Glomerular endothelial cell (primary cell): ENCODE data around the gene IFNK. TPM values are rescaled to one million over a fixed set of nuclear protein-coding genes. Genes with fewer than 3 reads are reported as not detected.
A peak's percentile ranks its signal among the peaks of the same experiment; 100 is the strongest.
"Not testable (repeated sequence)": the region's sequence is repeated elsewhere in the genome, so short reads cannot be mapped to it uniquely, and the experiment has no call there.

Experiments used
- DNase-seq: peaks from one replicate; pipeline ENCODE4 v3.0.0-alpha.2; 2011; ENCODE audit warnings: low read depth, low spot score; ENCODE audit errors: extremely low read depth
- total RNA-seq: library from RNA; depleted of rRNA; stranded (reverse); fragments of >200 nt; gene quantifications from 2 replicates; pipeline ENCODE4 v1.2.3, GENCODE V29; 2015

The IFNK gene
- total RNA-seq, result not detected in 2 replicates

GRCh38 chr9:27524236-27524635, at the start of gene IFNK:
Gene IFNK, plus strand, starts transcription at chr9:27524290. Its CDS starts 47 bp downstream, at chr9:27524337.
- no peak for DNase-seq

GRCh38 chr9:27474305-27474704, 49.8 kb upstream of the IFNK start:
- no peak for DNase-seq

- no peak for DNase-seq
Measured at GRCh38 chr9:27475057-27475595, 49.0 kb upstream of the IFNK start.

DNA sequence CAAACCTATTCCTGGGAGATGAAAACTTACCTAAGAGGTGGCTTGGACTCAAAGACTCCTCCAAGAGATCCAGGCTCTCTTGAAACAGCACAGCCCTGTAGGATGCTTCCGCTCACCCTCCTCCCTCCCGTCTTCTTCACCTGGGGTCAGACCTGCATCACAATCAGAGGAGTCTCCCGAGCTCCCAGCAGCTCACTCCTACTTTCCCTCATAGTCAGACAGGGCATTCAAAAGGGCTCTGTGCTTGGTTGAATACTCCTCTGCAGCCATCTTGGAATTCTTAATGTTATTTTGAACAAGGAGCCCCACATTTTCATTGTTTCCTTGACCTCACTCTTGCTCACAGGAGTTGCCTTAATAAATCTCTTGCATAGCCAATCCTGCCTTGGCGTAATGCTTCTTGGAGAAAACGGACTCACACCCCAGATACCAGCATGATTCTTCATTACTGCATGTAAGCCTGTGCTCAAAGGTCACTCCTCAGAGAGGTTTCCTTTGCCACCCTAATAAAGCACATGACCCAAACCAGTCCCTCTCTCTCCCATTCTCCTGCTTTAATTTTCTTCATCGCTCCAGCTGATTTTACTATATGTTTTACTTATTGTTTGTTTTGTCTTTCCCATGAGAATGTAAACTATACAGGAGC, 47.1 kb upstream of the IFNK start:
- DNase-seq, result no peak

DNA sequence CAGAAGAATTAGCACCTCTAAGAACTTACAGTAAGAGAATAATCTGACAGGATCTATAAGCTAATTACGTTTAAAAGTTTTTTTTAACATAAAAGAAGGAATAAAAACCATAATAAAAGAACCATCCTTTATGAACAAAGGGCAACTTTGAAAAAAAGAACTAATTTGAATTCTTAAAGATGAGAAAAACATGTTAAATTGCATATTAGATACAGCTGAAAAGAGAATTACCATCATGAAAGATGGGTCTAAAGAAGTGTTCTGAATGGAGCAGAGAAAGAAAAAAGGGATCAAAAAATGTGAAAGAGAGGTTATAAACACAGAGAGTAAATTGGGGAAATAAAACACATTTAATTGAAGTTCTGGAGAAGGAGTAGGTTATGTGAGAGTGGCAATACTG, 45.8 kb upstream of the IFNK start:
- DNase-seq, result no peak

DNA sequence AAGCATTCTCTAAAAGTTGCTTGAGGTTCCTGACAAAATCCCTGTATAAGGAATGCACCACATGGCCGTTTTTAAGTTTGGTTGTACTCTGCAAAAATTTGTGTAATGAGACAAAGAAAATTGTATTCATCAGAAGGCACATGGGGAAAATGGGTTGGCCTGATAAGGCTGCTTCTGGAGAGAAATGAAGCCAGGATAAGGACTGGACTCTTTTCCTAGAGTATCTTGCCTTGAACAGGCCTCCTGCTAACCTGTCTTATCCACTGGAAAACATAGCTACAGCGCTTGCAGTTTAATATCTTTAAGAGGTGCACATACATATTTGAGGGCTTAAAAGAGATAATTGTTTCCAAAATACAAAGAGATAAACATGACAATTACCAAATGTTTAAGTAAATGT, 41.4 kb upstream of the IFNK start:
- DNase-seq, result no peak

DNA sequence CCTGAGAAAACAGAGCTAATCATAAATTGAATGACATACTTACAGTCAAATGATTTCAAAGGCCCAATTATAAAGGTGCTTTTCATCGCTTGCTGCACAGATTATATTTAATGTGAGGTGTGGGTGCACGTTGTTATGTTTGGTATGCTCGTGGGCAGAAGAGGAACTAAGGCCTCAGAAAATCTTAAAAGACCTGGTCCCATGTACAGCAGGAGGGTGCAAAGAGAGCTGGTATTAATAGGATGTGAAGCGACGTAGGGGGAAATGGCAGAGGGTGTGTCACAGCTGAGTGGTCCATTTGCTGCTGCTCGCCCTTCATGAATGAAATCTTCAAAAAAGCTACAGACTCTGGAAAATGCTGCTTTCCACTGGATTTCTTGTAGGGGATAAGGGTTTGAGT, 40.5 kb upstream of the IFNK start:
- DNase-seq, result no peak

GRCh38 chr9:27485158-27485557, 38.9 kb upstream of the IFNK start:
- no peak for DNase-seq

GRCh38 chr9:27487128-27487640, 36.9 kb upstream of the IFNK start:
- no peak for DNase-seq

GRCh38 chr9:27487927-27488326, 36.2 kb upstream of the IFNK start:
- no peak for DNase-seq

- DNase-seq, result no peak
Measured at GRCh38 chr9:27489087-27489876, 34.8 kb upstream of the IFNK start.

DNA sequence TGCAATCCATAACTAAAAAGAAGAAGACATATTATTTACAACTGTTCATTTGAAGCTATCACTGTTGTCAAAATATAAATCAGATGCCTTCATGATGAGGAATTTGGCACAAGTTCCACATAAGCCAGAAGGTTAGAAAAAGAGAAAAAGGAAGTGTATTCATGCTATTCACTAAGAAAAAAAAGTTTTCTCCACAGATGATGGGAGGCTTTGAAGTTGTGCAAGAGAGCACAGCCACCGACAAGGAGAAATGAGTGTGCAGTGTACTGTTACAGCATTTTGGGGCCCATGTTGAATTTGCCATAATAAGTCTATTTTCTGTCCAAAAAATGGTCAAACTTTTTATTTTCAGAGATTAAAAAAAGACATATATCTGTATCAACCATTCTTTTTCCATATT, 32.9 kb upstream of the IFNK start:
- no peak for DNase-seq

DNA sequence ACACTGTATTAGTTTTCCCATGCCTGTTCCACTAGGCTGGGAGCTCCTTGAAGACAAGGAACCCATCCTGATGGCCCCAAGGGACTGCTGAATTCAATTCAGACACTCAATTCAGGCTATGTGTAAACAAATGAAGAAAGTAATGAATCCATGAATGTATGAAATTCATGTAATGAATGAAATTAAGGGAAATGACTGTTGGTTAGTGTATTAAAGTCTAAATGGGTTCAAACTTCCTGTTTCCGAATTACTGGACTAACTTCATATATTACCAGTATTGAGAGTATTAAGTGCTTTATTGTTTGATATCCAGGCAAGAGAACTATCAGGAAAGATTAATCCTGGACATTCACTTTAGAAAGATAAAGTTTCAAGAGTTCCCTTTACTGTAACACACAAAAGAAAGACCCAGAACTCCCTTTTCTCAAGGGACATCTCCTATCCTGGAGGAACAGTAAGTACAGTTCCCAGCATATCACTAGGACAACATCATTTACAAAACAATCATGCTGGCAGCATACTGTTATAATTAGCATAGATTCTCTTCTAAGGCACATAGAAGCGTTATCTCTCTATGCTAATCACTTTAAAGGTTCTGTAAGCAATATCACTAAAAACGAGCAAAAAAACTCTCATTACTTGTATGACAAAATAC, 28.5 kb upstream of the IFNK start:
- no peak for DNase-seq

DNA sequence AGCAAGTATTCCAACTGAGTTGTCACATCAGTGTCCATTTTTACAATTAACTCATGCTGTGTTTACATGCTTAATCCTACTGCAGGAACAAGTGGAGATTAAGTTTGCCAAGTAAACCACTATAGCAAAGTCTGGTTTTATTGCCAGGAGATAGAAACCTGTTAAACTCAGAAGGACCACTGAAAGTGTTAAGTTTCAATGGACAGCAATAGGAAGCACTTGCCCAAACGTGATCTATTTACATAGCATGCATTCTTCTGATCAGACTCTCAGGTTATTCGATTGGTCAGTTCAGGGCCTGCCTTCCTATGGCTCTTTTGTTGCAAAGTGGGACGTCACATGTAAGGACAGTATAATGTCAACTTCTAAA, 28.0 kb upstream of the IFNK start:
- DNase-seq, result no peak

DNA sequence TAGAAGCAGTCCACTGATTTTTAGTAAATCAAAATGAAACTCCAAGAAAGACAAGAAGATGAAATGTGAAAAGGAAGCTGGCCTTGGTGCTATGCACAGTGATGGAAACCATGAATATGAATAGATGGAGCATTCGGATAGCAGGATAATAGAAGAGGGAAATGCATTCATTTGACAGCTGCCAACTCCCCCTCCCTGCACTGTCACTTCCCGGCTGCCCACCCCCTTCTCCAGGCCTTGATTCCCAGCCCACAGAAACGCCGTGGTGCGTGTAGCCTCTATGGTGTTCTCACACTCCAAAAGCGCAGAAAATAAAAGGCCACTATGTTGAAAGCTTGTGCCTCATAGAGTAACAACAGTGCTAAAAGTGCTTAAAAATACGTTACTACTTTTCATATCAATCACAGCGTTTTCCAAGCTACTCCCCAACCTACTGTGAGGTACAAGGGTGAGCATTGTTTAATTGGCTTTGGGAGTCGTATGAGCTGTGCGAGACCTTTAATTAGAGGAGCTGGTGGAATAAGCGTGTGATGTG, 26.1 kb upstream of the IFNK start:
- DNase-seq, result no peak

GRCh38 chr9:27499451-27499850, 24.6 kb upstream of the IFNK start:
- DNase-seq, result peak; percentile 37

- DNase-seq, result not testable (repeated sequence)
Measured at GRCh38 chr9:27500902-27501301, 23.2 kb upstream of the IFNK start.

DNA sequence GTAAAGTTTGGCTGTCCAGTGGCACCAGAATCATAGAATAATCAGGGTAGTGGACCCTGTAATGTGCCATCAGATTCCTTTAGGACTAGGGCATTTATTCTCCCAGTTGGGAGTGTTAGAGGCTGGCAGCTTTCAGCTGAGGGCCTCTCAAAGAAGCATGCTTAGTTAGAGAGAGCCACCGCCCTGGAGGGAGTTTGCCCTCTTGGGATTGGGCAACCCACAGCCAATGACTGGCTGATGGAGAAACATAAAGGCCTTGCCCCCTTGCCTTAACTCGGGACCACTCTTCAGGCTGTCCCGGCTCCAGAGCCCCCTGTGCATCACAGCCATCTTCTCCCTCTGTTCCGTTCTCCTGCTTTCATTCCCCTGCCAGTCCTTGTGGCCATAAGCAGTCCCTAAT, 20.5 kb upstream of the IFNK start:
- no peak for DNase-seq

- no peak for DNase-seq
Measured at GRCh38 chr9:27504259-27504658, 19.8 kb upstream of the IFNK start.

GRCh38 chr9:27505744-27506161, 18.3 kb upstream of the IFNK start:
- no peak for DNase-seq

GRCh38 chr9:27506981-27507380, 17.1 kb upstream of the IFNK start:
- DNase-seq, result no peak
